AG04450 (cell line): ENCODE data around the gene TMEM33. TPM values are rescaled to one million over a fixed set of nuclear protein-coding genes. Genes with fewer than 3 reads are reported as not detected.

Source experiments
- CTCF ChIA-PET: fragments of 300-600, 350-600 bp; formaldehyde crosslinking; extraction: SDS; loops from one replicate; lab custom pipeline; 2022; ENCODE audit warnings: antibody characterized with exemption, inconsistent platforms; lab: Charles Lee
- POLR2A ChIA-PET: fragments of 350-600 bp; formaldehyde crosslinking; extraction: SDS; loops from one replicate; lab custom pipeline; 2021; ENCODE audit warnings: antibody characterized with exemption, inconsistent platforms; lab: Yijun Ruan, JAX
- DNase-seq: peaks from one replicate; pipeline ENCODE4 v3.0.0-alpha.2; 2011; ENCODE audit warnings: low read depth, low spot score
- H3K27ac ChIP-seq: one replicate; pipeline ENCODE4 v1.5.1; 2012; ENCODE audit warnings: low read depth, low read length, control low read depth
- H3K27me3 ChIP-seq: one replicate; pipeline ENCODE4 v1.6.0; 2012; ENCODE audit warnings: low read length; ENCODE audit not compliant: control insufficient read depth, insufficient read depth
- H3K4me3 ChIP-seq: 2 replicates; pipeline ENCODE4 v1.5.1; 2011; ENCODE audit warnings: mild to moderate bottlenecking, low read depth, low read length, control low read depth
- H3K9me3 ChIP-seq: 2 replicates; pipeline ENCODE4 v1.5.1; 2012; ENCODE audit warnings: low read length; ENCODE audit not compliant: control insufficient read depth, insufficient read depth
- CTCF ChIP-seq: IDR thresholded peaks from 2 replicates; pipeline ENCODE4 v1.5.1; 2011; ENCODE audit warnings: low read depth, low read length, control low read depth, inconsistent platforms
- polyA plus RNA-seq: library from polyadenylated mRNA; depleted of rRNA; stranded (reverse); fragments of >200 nt; gene quantifications from 2 replicates; pipeline ENCODE4 v1.2.3, GENCODE V29; 2011

Gene TMEM33
- polyA plus RNA-seq, 1 experiment, result 53.6 TPM

- no peak for DNase-seq
- ChIA-PET POLR2A (no interaction called here), CTCF (no interaction called here)
- no peaks in the 10 kb centered on the region for H3K9me3 ChIP-seq
- H3K27ac ChIP-seq, result no peak overlapping the region
- no peak for TF ChIP-seq CTCF
- H3K27me3 ChIP-seq, result peaks cover 19% of the 10 kb centered on the region
- H3K4me3 ChIP-seq, result no peak overlapping the region
Measured at GRCh38 chr4:41927796-41928499, 7.3 kb upstream of the TMEM33 start.

- CTCF ChIA-PET, result no interaction called here
- peaks cover 16% of the 10 kb centered on the region for H3K27me3 ChIP-seq
- POLR2A ChIA-PET, result no interaction called here
Measured at GRCh38 chr4:41930139-41930831, 4.9 kb upstream of the TMEM33 start.

GRCh38 chr4:41932988-41933387 lies 2.2 kb upstream of the TMEM33 start:
- ChIA-PET CTCF (interaction anchor here (0.5 kb wide), 1 partner anchor 118 kb away, joined by 3 read pairs; no protein-coding TSS in a partner anchor), POLR2A (no interaction called here)
- peaks cover 16% of the 10 kb centered on the region for H3K27me3 ChIP-seq
- H3K4me3 ChIP-seq, result no peak overlapping the region
- H3K27ac ChIP-seq, result no peak overlapping the region
- DNase-seq, result no peak
- no peak for TF ChIP-seq CTCF
- H3K9me3 ChIP-seq, result peaks cover 2% of the 10 kb centered on the region; the same call in 1 of the 2 replicates

More at GRCh38 chr4:41930139-41930831, 4.9 kb upstream of the TMEM33 start:
- TF ChIP-seq CTCF, result no peak
- Histone ChIP-seq H3K9me3 (no peaks in the 10 kb centered on the region; the same call in 1 of the 2 replicates), H3K4me3 (no peak overlapping the region), H3K27ac (no peak overlapping the region)
- no peak for DNase-seq

- no peak for DNase-seq
- no peak for TF ChIP-seq CTCF
- POLR2A ChIA-PET, result no interaction called here
- Histone ChIP-seq H3K27ac (no peak overlapping the region), H3K27me3 (peaks cover 15% of the 10 kb centered on the region), H3K4me3 (no peak overlapping the region), H3K9me3 (peaks cover 2% of the 10 kb centered on the region; the same call in 1 of the 2 replicates)
- CTCF ChIA-PET, result interaction anchor here (0.6 kb wide), 2 partner anchors 50 to 51 kb away, joined by 3 to 5 read pairs; no protein-coding TSS in a partner anchor
Measured at GRCh38 chr4:41933997-41934503, 1.2 kb upstream of the TMEM33 start.
